Inflammatory macrophage (primary cell): ENCODE data around the gene NFS1.
"Not testable (repeated sequence)": the region's sequence is repeated elsewhere in the genome, so short reads cannot be mapped to it uniquely, and the experiment has no call there.

Experiments
- DNase-seq, 2 donors: peaks; one replicate each; pipeline ENCODE4 v3.0.0-alpha.2; 2020 to 2022

Gene NFS1

GRCh38 chr20:35729283-35729807, 30.2 kb upstream of the NFS1 start:
- DNase-seq: no peak

GRCh38 chr20:35726842-35727711, 27.9 kb upstream of the NFS1 start:
- peak; percentile 58 to 68 for DNase-seq

- no peak for DNase-seq
These were observed 25.4 kb upstream of the NFS1 start for GRCh38 chr20:35724321-35725230.

- DNase-seq: not testable (repeated sequence)
These were observed 24.6 kb upstream of the NFS1 start for GRCh38 chr20:35723652-35724320.

GRCh38 chr20:35723275-35723639, 24.1 kb upstream of the NFS1 start:
- not testable (repeated sequence) for DNase-seq

- no peak for DNase-seq
These were observed 22.5 kb upstream of the NFS1 start for GRCh38 chr20:35721621-35722020.

- DNase-seq: no peak
These were observed 22.1 kb upstream of the NFS1 start for GRCh38 chr20:35721219-35721618.

- DNase-seq: no peak
These were observed 21.3 kb upstream of the NFS1 start for GRCh38 chr20:35720165-35721123.

- DNase-seq: no peak
These were observed 20.6 kb upstream of the NFS1 start for GRCh38 chr20:35719717-35720116.

- DNase-seq: no peak
These were observed 20.0 kb upstream of the NFS1 start for GRCh38 chr20:35718972-35719635.

- DNase-seq: not testable (repeated sequence)
These were observed 19.2 kb upstream of the NFS1 start for GRCh38 chr20:35718321-35718720.

- DNase-seq: no peak
These were observed 17.2 kb upstream of the NFS1 start for GRCh38 chr20:35716330-35716729.

- no peak for DNase-seq
These were observed 16.5 kb upstream of the NFS1 start for GRCh38 chr20:35715652-35716051.

GRCh38 chr20:35714127-35714526, 15.0 kb upstream of the NFS1 start:
- DNase-seq: no peak

GRCh38 chr20:35713120-35713519, 14.0 kb upstream of the NFS1 start:
- not testable (repeated sequence) for DNase-seq

- no peak for DNase-seq
These were observed 12.5 kb upstream of the NFS1 start for GRCh38 chr20:35711588-35712209.

- DNase-seq: no peak
These were observed 11.9 kb upstream of the NFS1 start for GRCh38 chr20:35710884-35711587.

- DNase-seq: no peak
These were observed 10.9 kb upstream of the NFS1 start for GRCh38 chr20:35710039-35710438.

- no peak for DNase-seq
These were observed 10.1 kb upstream of the NFS1 start for GRCh38 chr20:35709259-35709658.

GRCh38 chr20:35708502-35708901, 9.3 kb upstream of the NFS1 start:
- DNase-seq: no peak
